ENCODE data around the gene GLDN. TPM values are rescaled to one million over a fixed set of nuclear protein-coding genes. Genes with fewer than 3 reads are reported as not detected.

Gene GLDN
- not detected for total RNA-seq
- not detected for polyA plus RNA-seq
- total RNA-seq, result 0 to 0.06 (median 0) reads per million in 6 experiments

- POLR2A ChIA-PET, result no interaction called here
- ATAC-seq, result no peak
- Mint-ChIP-seq H3K9me3 (peaks cover 0 to 5% (median 0%) of the 10 kb centered on the region in 9 donors), H3K36me3 (no peaks in the 10 kb centered on the region), H3K27me3 (peaks cover 6 to 24% (median 15%) of the 10 kb centered on the region in 5 donors), H3K27ac (no peak within 1 kb of the TSS), H3K4me3 (no peak within 1 kb of the TSS), H3K4me1 (no peaks in the 10 kb centered on the region)
- no peak for DNase-seq
Measured at GRCh38 chr15:51341366-51342226, at the start of gene GLDN. Gene GLDN (plus strand): TSS chr15:51341655. CDS start chr15:51341685, 30 bp downstream.

- DNase-seq, result no peak
- POLR2A ChIA-PET, result no interaction called here
- peaks cover 0 to 5% (median 0%) of the 10 kb centered on the region in 3 donors for H3K36me3 Mint-ChIP-seq
- H3K9me3 Mint-ChIP-seq, result peaks cover 0 to 9% (median 0%) of the 10 kb centered on the region in 9 donors
- ATAC-seq, result no peak
- no peak overlapping the region for H3K4me3 Mint-ChIP-seq
- no peaks in the 10 kb centered on the region for H3K4me1 Mint-ChIP-seq
- H3K27me3 Mint-ChIP-seq, result peaks cover 6 to 27% (median 8%) of the 10 kb centered on the region in 5 donors
- no peak overlapping the region for H3K27ac Mint-ChIP-seq
Measured at GRCh38 chr15:51298620-51299019, 42.8 kb upstream of the GLDN start.

GRCh38 chr15:51299187-51300015, 42.1 kb upstream of the GLDN start:
- H3K4me1 Mint-ChIP-seq, result no peaks in the 10 kb centered on the region
- H3K27me3 Mint-ChIP-seq, result peaks cover 6 to 27% (median 8%) of the 10 kb centered on the region in 5 donors
- DNase-seq (no peak), ATAC-seq (no peak)
- no peak overlapping the region for H3K27ac Mint-ChIP-seq
- peaks cover 0 to 5% (median 0%) of the 10 kb centered on the region in 3 donors for H3K36me3 Mint-ChIP-seq
- POLR2A ChIA-PET, result no interaction called here
- no peak overlapping the region for H3K4me3 Mint-ChIP-seq
- H3K9me3 Mint-ChIP-seq, result peaks cover 0 to 9% (median 0%) of the 10 kb centered on the region in 9 donors

DNA sequence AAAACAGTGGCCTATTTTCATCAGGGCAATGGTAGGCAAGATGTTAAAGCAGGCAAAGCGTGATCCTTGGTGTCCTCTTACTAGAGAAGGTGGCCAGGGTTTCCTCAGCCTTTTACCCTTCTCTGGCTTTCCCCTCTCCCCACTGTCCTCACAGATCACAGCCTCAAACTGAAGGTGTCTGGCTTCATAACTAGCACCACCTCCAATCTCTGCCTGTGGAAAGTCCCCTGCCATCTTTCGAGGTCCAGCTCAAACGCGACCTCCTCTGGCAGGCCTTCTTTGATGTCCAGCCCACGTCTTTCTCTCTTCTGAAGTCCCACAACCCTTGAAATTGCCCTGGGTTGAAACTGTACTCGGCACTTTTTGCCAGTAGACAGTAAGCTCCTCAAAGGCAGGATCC, 39.0 kb upstream of the GLDN start:
- ATAC-seq, result no peak
- H3K27ac Mint-ChIP-seq, result no peak overlapping the region
- no peaks in the 10 kb centered on the region for H3K9me3 Mint-ChIP-seq
- no peak overlapping the region for H3K4me3 Mint-ChIP-seq
- POLR2A ChIA-PET, result no interaction called here
- H3K36me3 Mint-ChIP-seq, result no peaks in the 10 kb centered on the region
- H3K4me1 Mint-ChIP-seq, result no peaks in the 10 kb centered on the region
- H3K27me3 Mint-ChIP-seq, result peaks cover 1 to 27% (median 9%) of the 10 kb centered on the region in 5 donors
- DNase-seq, result no peak

DNA sequence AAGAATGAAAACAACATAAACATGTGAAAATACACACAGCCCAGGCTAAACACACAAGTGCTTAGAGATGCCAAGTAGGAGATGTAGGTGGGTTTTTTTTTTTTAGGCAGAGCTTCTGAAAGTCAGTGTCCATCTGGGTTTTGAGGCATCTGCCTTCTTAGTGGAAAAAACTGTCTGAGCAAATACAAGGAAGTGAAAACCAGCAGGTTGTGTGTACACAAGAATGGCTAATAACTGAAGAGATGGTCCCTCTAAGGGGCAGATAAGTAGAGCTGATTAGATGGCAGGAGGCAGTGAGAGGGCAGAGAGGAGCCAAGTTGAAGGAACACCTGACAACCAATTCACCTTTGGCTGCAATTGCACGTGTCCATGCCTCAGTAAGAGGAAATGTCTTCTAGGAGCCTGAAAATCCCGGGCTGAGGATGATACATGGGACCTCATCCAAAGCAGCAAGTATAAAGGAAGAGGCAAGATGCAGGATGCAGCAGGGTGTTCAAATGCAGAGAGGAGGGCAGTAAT, 37.9 kb upstream of the GLDN start:
- ATAC-seq, result no peak
- Mint-ChIP-seq H3K4me3 (no peak overlapping the region), H3K4me1 (no peaks in the 10 kb centered on the region), H3K27ac (no peak overlapping the region), H3K36me3 (no peaks in the 10 kb centered on the region), H3K9me3 (no peaks in the 10 kb centered on the region), H3K27me3 (peaks cover 2 to 27% (median 8%) of the 10 kb centered on the region in 5 donors)
- no peak for DNase-seq
- POLR2A ChIA-PET, result no interaction called here

- Mint-ChIP-seq H3K27ac (no peak overlapping the region), H3K4me1 (no peaks in the 10 kb centered on the region)
- POLR2A ChIA-PET, result no interaction called here
Measured at GRCh38 chr15:51307325-51307724, 34.1 kb upstream of the GLDN start.

GRCh38 chr15:51307811-51308210, 33.6 kb upstream of the GLDN start:
- H3K27me3 Mint-ChIP-seq, result peaks cover 1 to 29% (median 5%) of the 10 kb centered on the region in 5 donors
- POLR2A ChIA-PET, result no interaction called here
- no peak overlapping the region for H3K4me3 Mint-ChIP-seq
- H3K4me1 Mint-ChIP-seq, result no peaks in the 10 kb centered on the region
- H3K27ac Mint-ChIP-seq, result no peak overlapping the region
- no peak for DNase-seq
- no peak for ATAC-seq
- H3K36me3 Mint-ChIP-seq, result no peaks in the 10 kb centered on the region
- no peaks in the 10 kb centered on the region for H3K9me3 Mint-ChIP-seq

More at GRCh38 chr15:51307325-51307724, 34.1 kb upstream of the GLDN start:
- H3K27me3 Mint-ChIP-seq, result peaks cover 1 to 25% (median 5%) of the 10 kb centered on the region in 5 donors
- H3K4me3 Mint-ChIP-seq, result no peak overlapping the region
- ATAC-seq, result no peak
- H3K9me3 Mint-ChIP-seq, result no peaks in the 10 kb centered on the region
- DNase-seq, result no peak
- no peaks in the 10 kb centered on the region for H3K36me3 Mint-ChIP-seq

DNA sequence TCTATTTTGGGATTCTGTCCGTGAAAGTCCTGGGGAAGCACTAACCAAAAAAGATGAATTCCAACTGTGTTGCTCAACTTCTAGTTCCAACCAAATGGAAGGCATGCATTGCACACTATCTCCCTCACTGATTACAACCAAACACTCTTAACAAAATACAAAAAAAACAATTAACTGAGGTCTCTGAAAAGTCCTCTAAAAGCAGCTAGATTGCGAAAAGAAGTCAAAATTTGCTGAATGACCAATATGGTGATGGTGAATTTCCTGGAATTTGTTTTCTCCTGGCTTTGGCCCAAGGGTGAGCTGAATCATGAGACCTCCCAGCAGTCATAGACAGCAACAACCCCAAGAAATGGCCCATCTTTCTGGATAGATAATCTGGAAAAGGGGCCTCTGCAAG, 31.4 kb upstream of the GLDN start:
- Mint-ChIP-seq H3K4me1 (no peaks in the 10 kb centered on the region), H3K27ac (no peak overlapping the region), H3K36me3 (no peaks in the 10 kb centered on the region), H3K4me3 (no peak overlapping the region), H3K27me3 (peaks cover 1 to 24% (median 8%) of the 10 kb centered on the region in 5 donors), H3K9me3 (no peaks in the 10 kb centered on the region)
- POLR2A ChIA-PET, result no interaction called here
- DNase-seq (no peak), ATAC-seq (no peak)

DNA sequence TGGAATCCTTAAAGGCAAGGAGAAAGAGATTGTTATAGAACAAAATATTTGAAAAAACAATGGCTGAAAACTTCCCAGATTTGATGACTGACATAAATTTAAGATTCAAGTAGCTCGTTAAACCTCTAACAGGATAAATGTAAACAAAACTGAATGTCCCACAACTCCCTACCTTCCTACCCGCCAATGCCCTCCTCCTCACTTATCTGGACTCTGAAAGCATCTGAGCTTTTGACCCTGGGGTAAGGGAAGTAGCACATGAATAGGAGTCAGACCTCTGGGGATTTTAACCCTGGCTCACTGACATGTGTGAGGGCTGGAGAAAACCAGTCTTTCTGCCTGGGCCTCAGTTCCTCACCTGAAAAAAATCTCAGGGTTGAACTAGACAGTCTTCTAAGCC, 29.9 kb upstream of the GLDN start:
- Mint-ChIP-seq H3K4me1 (no peaks in the 10 kb centered on the region), H3K36me3 (no peaks in the 10 kb centered on the region), H3K9me3 (no peaks in the 10 kb centered on the region), H3K27me3 (peaks cover 1 to 22% (median 5%) of the 10 kb centered on the region in 5 donors), H3K4me3 (no peak overlapping the region), H3K27ac (no peak overlapping the region)
- DNase-seq (no peak), ATAC-seq (no peak)
- POLR2A ChIA-PET, result no interaction called here

DNA sequence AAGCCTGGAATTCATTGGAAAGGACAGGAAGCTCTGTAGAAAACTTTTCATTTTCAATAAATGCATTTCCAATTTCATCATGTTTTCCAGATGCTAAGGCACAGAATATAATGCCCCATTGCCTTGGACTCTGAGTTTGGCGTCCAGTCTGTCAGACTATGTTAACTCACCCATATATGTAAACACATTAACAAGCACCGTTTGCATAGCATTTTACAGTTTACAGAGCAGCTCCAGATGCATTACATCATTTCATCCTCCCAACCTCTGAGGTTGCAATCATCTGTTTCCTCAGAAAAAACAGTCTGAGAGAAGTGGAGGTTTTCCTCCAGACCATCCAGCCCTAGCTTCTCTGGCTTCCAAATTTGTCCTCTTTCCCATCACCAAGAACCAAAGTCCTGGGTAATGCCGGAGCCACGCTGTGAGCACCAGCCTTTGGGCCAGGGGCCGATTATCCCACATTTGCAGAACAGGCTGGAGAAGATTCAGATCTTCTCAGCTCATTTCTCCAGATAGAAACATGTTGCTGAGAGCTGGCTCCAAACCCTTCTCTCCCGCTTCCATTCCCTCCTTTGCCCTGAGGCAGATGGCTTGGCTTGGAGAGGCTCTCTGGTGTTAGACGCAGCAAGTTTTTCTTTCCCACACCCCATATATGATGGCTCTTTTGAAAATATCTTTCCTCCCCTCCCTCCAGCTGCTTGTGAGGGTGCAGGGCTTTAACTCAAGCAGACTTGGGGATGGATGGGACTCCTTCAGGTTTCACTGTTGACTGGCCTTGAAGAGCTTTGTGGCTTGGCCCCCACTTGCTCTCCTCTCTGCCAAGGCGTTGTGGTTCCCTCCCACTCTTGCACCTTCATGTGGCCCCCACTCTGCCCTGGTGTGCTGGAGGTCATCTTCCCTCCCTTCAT, 29.0 kb upstream of the GLDN start:
- no peak overlapping the region for H3K27ac Mint-ChIP-seq
- DNase-seq, result no peak
- no peak overlapping the region for H3K4me3 Mint-ChIP-seq
- no peaks in the 10 kb centered on the region for H3K36me3 Mint-ChIP-seq
- no peaks in the 10 kb centered on the region for H3K9me3 Mint-ChIP-seq
- POLR2A ChIA-PET, result no interaction called here
- H3K27me3 Mint-ChIP-seq, result peaks cover 0 to 17% (median 2%) of the 10 kb centered on the region in 5 donors
- H3K4me1 Mint-ChIP-seq, result no peaks in the 10 kb centered on the region
- ATAC-seq, result no peak

DNA sequence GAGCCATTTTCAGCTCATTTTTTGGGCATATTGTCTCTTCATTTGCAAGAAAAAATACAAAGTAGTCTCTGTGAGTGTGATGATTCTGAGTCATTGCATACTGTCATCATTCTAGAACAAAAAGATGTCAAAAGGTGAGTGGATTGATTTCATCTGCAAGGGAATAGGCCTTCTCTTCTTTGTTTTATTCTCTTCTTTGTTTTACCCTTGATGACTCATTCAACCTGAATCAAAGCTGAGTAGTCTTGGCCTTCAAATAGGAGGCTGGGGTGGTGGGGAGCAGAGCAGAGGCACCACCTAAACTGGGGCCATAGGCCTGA, 28.4 kb upstream of the GLDN start:
- no peaks in the 10 kb centered on the region for H3K9me3 Mint-ChIP-seq
- peaks cover 0 to 17% (median 2%) of the 10 kb centered on the region in 5 donors for H3K27me3 Mint-ChIP-seq
- H3K4me1 Mint-ChIP-seq, result no peaks in the 10 kb centered on the region
- no peaks in the 10 kb centered on the region for H3K36me3 Mint-ChIP-seq
- DNase-seq (no peak), ATAC-seq (no peak)
- no peak overlapping the region for H3K4me3 Mint-ChIP-seq
- POLR2A ChIA-PET, result no interaction called here
- H3K27ac Mint-ChIP-seq, result no peak overlapping the region

DNA sequence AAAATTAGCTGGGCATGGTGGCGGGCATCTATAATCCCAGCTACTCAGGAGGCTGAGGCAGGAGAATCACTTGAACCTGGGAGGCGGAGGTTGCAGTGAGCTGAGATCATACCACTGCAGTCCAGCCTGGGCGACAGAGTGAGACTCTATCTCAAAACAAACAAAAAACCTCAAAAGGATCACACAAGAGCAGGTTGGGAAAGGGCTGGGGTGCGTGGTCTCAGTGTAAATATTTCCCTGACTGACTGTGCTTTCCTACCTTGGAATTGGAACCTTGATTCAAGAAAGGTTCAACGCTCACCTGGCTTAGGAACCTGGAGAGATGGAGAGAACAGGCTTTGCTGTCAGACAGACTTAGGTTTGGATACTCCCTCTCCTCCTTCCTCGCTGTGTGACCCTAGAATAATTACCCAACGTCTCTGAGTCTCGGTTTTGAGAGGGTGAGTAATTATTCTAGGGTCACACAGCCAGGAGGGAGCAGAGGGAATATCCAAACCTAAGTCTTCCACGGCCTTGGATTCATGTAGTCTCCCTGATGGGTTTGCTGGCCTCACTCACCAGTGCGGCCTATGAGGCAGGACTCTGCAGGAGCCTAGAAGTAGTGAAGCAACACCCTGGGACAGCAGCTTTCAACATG, 27.7 kb upstream of the GLDN start:
- Mint-ChIP-seq H3K4me3 (no peak overlapping the region), H3K9me3 (no peaks in the 10 kb centered on the region), H3K36me3 (no peaks in the 10 kb centered on the region), H3K27ac (peak overlapping the region in 1 of 10 donors; percentile 51), H3K4me1 (no peaks in the 10 kb centered on the region), H3K27me3 (peaks cover 0 to 9% (median 3%) of the 10 kb centered on the region in 5 donors)
- DNase-seq (no peak), ATAC-seq (no peak)
- POLR2A ChIA-PET, result no interaction called here
